Measurements from ENCODE around the gene ETDC. TPM values are rescaled to one million over a fixed set of nuclear protein-coding genes. Genes with fewer than 3 reads are reported as not detected.

The ETDC gene
- total RNA-seq, 1 experiment from 2014 or later = not detected

DNA sequence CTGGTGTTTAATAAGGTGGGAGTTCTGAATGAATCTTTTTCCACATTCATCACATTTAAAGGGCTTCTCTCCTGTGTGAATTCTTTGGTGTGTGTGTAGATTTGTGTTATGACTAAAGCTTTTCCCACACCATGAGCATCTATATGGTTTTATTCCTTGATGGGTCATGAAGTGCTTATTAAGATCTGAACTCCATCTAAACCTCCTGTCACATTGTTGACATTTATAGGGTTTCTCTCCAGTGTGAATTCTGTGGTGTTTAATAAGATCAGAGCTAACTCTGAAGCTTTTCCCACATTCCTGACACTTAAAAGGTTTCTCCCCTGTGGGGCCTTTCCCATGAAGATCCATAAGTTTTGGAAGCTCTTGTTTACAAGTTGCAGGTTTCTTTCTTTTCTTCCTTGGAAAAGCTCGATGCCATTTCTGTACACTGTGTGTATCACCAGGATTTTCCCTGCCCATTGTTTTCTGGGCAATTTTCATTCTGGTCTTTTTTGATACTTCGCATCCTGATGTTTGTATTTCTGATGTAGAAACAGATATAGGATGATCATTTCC, 21.9 kb upstream of the ETDC start:
- Histone ChIP-seq H3K4me1 (ENCODE audit: control insufficient read depth, insufficient read depth, low read length) (no peaks in the 10 kb centered on the region), H3K4me3 (ENCODE audit: low read depth in 2 of 2, low read length in 2 of 2) (no peak overlapping the region), H3K9me3 (ENCODE audit: control insufficient read depth, insufficient read depth, low read depth, low read length) (peaks cover 37% of the 10 kb centered on the region), H3K27ac (ENCODE audit: low read length) (no peak overlapping the region), H3K36me3 (ENCODE audit: control insufficient read depth, insufficient read depth, low read length) (no peaks in the 10 kb centered on the region), H3K27me3 (ENCODE audit: control insufficient read depth, insufficient read depth, low read length) (no peaks in the 10 kb centered on the region)
- no peak for DNase-seq (ENCODE audit: low read depth, low spot score)
- ChIA-PET POLR2A (interaction anchor here (0.5 kb wide), 1 partner anchor 293 kb away, joined by 5 read pairs; no protein-coding TSS in a partner anchor), CTCF (no interaction called here)
- intact Hi-C loops (cut with micrococcal nuclease; ENCODE audit: unreplicated experiment) (no loop called here), in situ Hi-C loops (cut with HindIII; ENCODE audit: low pct_unique_long_range_greater_than_20kb, low sequenced_read_pairs) (no loop called here)
- ATAC-seq = no peak
- TF ChIP-seq, protein P1, sequence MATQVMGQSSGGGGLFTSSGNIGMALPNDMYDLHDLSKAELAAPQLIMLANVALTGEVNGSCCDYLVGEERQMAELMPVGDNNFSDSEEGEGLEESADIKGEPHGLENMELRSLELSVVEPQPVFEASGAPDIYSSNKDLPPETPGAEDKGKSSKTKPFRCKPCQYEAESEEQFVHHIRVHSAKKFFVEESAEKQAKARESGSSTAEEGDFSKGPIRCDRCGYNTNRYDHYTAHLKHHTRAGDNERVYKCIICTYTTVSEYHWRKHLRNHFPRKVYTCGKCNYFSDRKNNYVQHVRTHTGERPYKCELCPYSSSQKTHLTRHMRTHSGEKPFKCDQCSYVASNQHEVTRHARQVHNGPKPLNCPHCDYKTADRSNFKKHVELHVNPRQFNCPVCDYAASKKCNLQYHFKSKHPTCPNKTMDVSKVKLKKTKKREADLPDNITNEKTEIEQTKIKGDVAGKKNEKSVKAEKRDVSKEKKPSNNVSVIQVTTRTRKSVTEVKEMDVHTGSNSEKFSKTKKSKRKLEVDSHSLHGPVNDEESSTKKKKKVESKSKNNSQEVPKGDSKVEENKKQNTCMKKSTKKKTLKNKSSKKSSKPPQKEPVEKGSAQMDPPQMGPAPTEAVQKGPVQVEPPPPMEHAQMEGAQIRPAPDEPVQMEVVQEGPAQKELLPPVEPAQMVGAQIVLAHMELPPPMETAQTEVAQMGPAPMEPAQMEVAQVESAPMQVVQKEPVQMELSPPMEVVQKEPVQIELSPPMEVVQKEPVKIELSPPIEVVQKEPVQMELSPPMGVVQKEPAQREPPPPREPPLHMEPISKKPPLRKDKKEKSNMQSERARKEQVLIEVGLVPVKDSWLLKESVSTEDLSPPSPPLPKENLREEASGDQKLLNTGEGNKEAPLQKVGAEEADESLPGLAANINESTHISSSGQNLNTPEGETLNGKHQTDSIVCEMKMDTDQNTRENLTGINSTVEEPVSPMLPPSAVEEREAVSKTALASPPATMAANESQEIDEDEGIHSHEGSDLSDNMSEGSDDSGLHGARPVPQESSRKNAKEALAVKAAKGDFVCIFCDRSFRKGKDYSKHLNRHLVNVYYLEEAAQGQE (IDR thresholded peaks at IDR 0.05; ENCODE audit: insufficient read depth in 1 of 2, low read depth in 2 of 2, low read length in 1 of 2) = no peak
- TF ChIP-seq TCF7L2 (IDR thresholded peaks at IDR 0.05; ENCODE audit: low read depth, low read length) = no peak
- no peak for TF ChIP-seq POLR2AphosphoS5 (IDR thresholded peaks at IDR 0.05; ENCODE audit: low read depth, low read length)
- no TSS peak for BruUV-seq (replicated peaks)

DNA sequence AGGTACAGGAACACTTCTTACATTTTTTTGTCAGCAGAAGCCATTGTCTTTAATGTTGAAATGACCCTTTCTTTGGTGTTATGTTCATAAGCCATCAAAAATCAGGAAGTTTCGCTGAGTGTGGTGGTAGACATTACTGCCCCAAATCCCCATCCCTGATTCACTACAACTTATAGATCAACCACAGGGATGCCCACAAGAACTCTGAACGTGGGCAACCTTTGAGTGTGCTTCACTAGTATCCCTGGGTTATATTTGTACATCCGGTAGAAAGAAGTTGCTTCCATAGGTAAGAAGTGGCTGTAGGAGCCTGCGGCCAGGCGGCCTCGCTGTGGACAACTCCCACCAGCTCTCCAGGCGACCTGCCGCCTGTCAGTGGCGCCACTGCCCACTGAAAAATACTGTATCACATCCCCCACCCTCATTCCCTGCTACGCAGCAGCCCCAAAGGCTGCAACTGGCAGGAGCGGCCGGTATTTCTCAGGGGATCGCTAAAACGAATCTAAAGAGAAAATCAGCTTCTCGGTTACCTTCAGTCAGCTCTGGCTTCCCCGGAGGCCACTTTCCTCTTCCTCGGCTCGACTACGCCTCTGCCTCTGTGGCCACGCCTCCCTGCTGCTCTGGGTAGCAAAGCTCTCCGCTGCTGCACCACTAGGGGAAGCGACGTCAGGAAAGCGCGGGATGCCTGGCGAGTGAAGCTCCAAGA, 13.9 kb upstream of the ETDC start:
- no TSS peak for BruUV-seq (replicated peaks)
- ATAC-seq = no peak
- Histone ChIP-seq H3K27ac (ENCODE audit: low read length) (no peak overlapping the region), H3K36me3 (ENCODE audit: control insufficient read depth, insufficient read depth, low read length) (no peaks in the 10 kb centered on the region), H3K4me3 (ENCODE audit: low read depth in 2 of 2, low read length in 2 of 2) (no peak overlapping the region; a peak in 1 of 4 replicates), H3K4me1 (ENCODE audit: control insufficient read depth, insufficient read depth, low read length) (no peaks in the 10 kb centered on the region), H3K9me3 (ENCODE audit: control insufficient read depth, insufficient read depth, low read depth, low read length) (0 out of 2 replicates have a peak, but pooled peaks cover 10% of the 10 kb centered on the region), H3K27me3 (ENCODE audit: control insufficient read depth, insufficient read depth, low read length) (no peaks in the 10 kb centered on the region)
- TF ChIP-seq TCF7L2 (IDR thresholded peaks at IDR 0.05; ENCODE audit: low read depth, low read length) (no peak), POLR2AphosphoS5 (IDR thresholded peaks at IDR 0.05; ENCODE audit: low read depth, low read length) (no peak), SIN3A (IDR thresholded peaks at IDR 0.05; ENCODE audit: borderline replicate concordance, insufficient read depth, low read depth, low read length) (no peak), CTCF (IDR thresholded peaks at IDR 0.05) (no peak)
- TF ChIP-seq, protein P1 (IDR thresholded peaks at IDR 0.05; ENCODE audit: insufficient read depth in 1 of 2, low read depth in 2 of 2, low read length in 1 of 2) = no peak
- intact Hi-C loops (cut with micrococcal nuclease; ENCODE audit: unreplicated experiment) (no loop called here), in situ Hi-C loops (cut with HindIII; ENCODE audit: low pct_unique_long_range_greater_than_20kb, low sequenced_read_pairs) (no loop called here)
- ChIA-PET CTCF (no interaction called here), POLR2A (no interaction called here)
- no peak for DNase-seq (ENCODE audit: low read depth, low spot score)
